GM12872 (cell line): ENCODE measurements around the gene CLDN2.

Experiments
- CTCF ChIP-seq: IDR thresholded peaks from 3 replicates; pipeline ENCODE4 v1.5.1; 2011; ENCODE audit warnings: low read depth, mild to moderate bottlenecking, low read length, moderate library complexity; ENCODE audit not compliant: insufficient read depth

Gene CLDN2

DNA sequence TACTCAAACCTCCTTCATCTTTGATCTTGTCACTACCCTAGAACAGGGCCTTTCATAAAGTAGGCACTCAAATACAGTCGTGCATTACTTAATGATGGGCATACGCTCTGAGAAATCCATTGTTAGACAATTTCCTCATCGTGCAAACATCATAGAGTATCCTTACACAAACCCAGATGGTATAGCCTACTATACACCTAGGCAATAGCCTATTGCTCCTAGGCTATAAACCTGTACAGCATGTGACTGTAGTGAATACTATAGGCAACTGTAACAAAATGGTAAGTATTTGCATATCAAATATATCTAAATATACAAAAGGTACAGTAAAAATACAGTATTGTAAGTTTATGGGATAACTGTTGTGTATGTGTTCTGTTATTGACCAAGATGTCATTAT lies 31.9 kb downstream of the CLDN2 start:
- no peak for TF ChIP-seq CTCF

- TF ChIP-seq CTCF, result no peak
These were observed 32.3 kb downstream of the CLDN2 start for GRCh38 chrX:106952538-106952937.

GRCh38 chrX:106952988-106953387 lies 32.8 kb downstream of the CLDN2 start:
- peak; percentile 15; the same call in 1 of the 3 replicates for TF ChIP-seq CTCF

GRCh38 chrX:106954041-106954440 lies 33.8 kb downstream of the CLDN2 start:
- TF ChIP-seq CTCF, result no peak

DNA sequence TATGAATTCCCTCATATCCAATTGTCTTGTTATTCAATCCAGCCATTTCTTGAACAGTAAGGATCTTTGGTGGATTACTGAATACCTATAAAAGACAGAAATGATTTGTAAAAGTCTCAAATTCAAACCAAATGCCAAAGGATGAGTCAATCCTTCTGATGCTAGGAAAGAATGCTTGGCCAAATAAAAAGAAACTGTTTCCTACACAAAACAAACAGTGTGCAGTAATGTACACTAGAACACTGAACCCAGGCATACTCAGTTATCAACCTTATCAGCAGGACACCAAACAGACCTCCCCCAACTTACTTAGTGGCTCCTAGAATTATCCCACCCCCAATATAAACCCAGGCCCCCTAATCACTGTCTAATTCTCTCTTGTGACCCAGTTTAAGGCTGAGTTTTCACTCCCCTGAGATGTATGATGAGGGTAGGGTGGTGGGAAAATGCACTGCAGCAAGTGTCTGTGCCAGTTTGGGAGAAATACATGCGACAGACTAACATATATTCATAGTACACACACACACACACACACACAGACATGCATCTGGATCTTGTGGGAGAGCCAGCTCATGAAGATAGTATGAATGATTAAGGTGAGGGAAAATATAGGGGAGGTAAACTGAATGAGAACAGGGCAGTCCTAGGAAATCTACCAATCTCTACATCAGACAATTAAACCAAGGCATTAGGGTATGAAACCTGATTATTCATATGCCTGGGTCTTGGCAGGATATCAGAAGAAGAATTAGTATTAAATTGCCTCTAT lies 35.0 kb downstream of the CLDN2 start:
- no peak for TF ChIP-seq CTCF

DNA sequence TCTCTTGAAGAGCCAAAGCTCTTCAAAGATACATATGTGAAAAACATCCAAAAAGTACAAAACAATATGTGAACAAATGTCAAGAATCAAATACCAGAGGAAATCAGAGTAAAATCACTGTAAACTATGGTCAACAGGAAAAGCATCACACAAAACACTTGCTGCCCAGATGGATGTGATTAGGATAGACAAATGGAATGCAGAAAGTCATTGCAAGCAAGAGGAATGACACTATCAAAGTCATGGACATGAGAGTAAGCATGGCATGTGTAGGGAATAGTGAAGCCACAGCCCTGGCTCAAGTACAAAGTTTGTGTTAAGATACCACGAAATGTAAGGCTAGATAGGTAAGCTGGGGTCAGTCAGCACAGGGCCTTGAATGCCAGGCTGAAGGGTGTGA lies 37.7 kb downstream of the CLDN2 start:
- TF ChIP-seq CTCF, result no peak

GRCh38 chrX:106959901-106960300 lies 39.7 kb downstream of the CLDN2 start:
- no peak for TF ChIP-seq CTCF
